B cell (primary cell): Measurements from ENCODE around the gene REN. TPM values are rescaled to one million over a fixed set of nuclear protein-coding genes. Genes with fewer than 3 reads are reported as not detected.

Experiments used
- ATAC-seq: fragments of 200-7000 bp; cut with Tn5 transposase; one replicate; pipeline ENCODE4 v1.10.0; 2021; ENCODE audit warnings: low read depth, mild to moderate bottlenecking, moderate number of reproducible peaks, moderate library complexity
- CTCF ChIA-PET: fragments of 350-600 bp; sonication (Branson Sonifier 250); formaldehyde crosslinking; loops from one replicate; lab custom pipeline; 2021; ENCODE audit warnings: antibody characterized with exemption, inconsistent platforms; lab: Charles Lee
- POLR2A ChIA-PET: fragments of 350-600 bp; sonication (Branson Sonifier 250); formaldehyde crosslinking; loops from one replicate; lab custom pipeline; 2021; ENCODE audit warnings: antibody characterized with exemption; lab: Charles Lee
- DNase-seq: peaks from one replicate; pipeline ENCODE4 v3.0.0; 2013
- H2AFZ ChIP-seq: 2 replicates; pipeline ENCODE4 v1.6.1; 2012; ENCODE audit warnings: mild to moderate bottlenecking, low read depth, low read length; ENCODE audit not compliant: insufficient read depth, poor library complexity, severe bottlenecking
- H3K27ac ChIP-seq, 2 donors: 1 replicate in 1 of 2; 2 replicates in 1 of 2; pipeline ENCODE4 v1.5.1; 2012 to 2013; ENCODE audit warnings: low read length in 2 of 2, mild to moderate bottlenecking in 2 of 2, moderate library complexity in 1 of 2
- H3K27me3 ChIP-seq, 4 experiments: fragments of 200-600 bp in 1 of 4; sonication (generic) in 1 of 4; replicated peaks in 1 of 4; 1 replicate in 2 of 4; 2 replicates in 2 of 4; pipeline versions ENCODE4 v1.6.1 to v1.7.0; 2013 to 2016; ENCODE audit warnings: low read length in 3 of 4, mild to moderate bottlenecking in 2 of 4, mixed read lengths in 1 of 4, moderate library complexity in 1 of 4; ENCODE audit not compliant: insufficient read depth in 4 of 4, control insufficient read depth in 3 of 4; ENCODE audit errors: control extremely low read depth in 1 of 4
- H3K36me3 ChIP-seq, 2 experiments: replicated peaks in 1 of 2; 1 replicate in 1 of 2; 2 replicates in 1 of 2; pipeline versions ENCODE4 v1.6.1 to v1.7.1; 2013; ENCODE audit warnings: low read length in 1 of 2; ENCODE audit not compliant: insufficient read depth in 2 of 2, control insufficient read depth in 1 of 2; ENCODE audit errors: control extremely low read depth in 1 of 2, extremely low read depth in 1 of 2
- H3K4me1 ChIP-seq, 2 donors: fragments of 200-600 bp in 1 of 2; sonication (generic) in 1 of 2; 1 replicate in 1 of 2; 2 replicates in 1 of 2; pipeline versions ENCODE4 v1.5.1 to v1.6.1; 2013 to 2017; ENCODE audit warnings: low read length in 2 of 2; ENCODE audit not compliant: control insufficient read depth in 2 of 2, insufficient read depth in 2 of 2
- H3K4me2 ChIP-seq: replicated peaks from 2 replicates; pipeline ENCODE3; 2012; ENCODE audit warnings: mild to moderate bottlenecking, low read depth, low read length; ENCODE audit not compliant: poor library complexity, severe bottlenecking
- H3K4me3 ChIP-seq, 5 experiments: fragments of 200-600 bp in 1 of 5; sonication (generic) in 1 of 5; 1 replicate in 3 of 5; 2 replicates in 2 of 5; pipeline versions ENCODE4 v1.5.1 to v1.7.0; 2011 to 2016; ENCODE audit warnings: low read length in 4 of 5, mild to moderate bottlenecking in 4 of 5, low read depth in 2 of 5, control low read depth in 1 of 5, moderate library complexity in 1 of 5; ENCODE audit not compliant: insufficient read depth in 1 of 5; ENCODE audit errors: control extremely low read depth in 1 of 5, extremely low read depth in 1 of 5
- H3K79me2 ChIP-seq: fragments of 200-600 bp; sonication (generic); one replicate; pipeline ENCODE4 v1.6.0; 2016; ENCODE audit warnings: low read length; ENCODE audit not compliant: control insufficient read depth, insufficient read depth
- H3K9ac ChIP-seq: fragments of 200-600 bp; sonication (generic); 2 replicates; pipeline ENCODE4 v1.6.1; 2017; ENCODE audit warnings: mild to moderate bottlenecking, low read length, moderate library complexity
- H3K9me3 ChIP-seq, 3 donors: one replicate each; pipeline versions ENCODE4 v1.6.1 to v1.7.1; 2013; ENCODE audit warnings: low read length in 2 of 3; ENCODE audit not compliant: control insufficient read depth in 2 of 3, insufficient read depth in 1 of 3; ENCODE audit errors: control extremely low read depth in 1 of 3
- H4K20me1 ChIP-seq: 2 replicates; pipeline ENCODE4 v1.6.0; 2012; ENCODE audit warnings: mild to moderate bottlenecking, low read length; ENCODE audit not compliant: insufficient read depth, control insufficient read depth, poor library complexity, severe bottlenecking
- H3K27ac Mint-ChIP-seq: one replicate; pipeline ENCODE4 v1.8.0; 2021; ENCODE audit warnings: mixed read lengths
- H3K27me3 Mint-ChIP-seq: one replicate; pipeline ENCODE4 v1.8.0; 2021; ENCODE audit warnings: mixed read lengths
- H3K4me1 Mint-ChIP-seq: one replicate; pipeline ENCODE4 v1.8.0; 2021; ENCODE audit warnings: mixed read lengths
- H3K4me3 Mint-ChIP-seq: one replicate; pipeline ENCODE4 v1.8.0; 2021; ENCODE audit warnings: mixed read lengths
- H3K9me3 Mint-ChIP-seq: one replicate; pipeline ENCODE4 v1.8.0; 2022; ENCODE audit warnings: mixed read lengths; ENCODE audit not compliant: insufficient read depth
- CTCF ChIP-seq: fragments of 200-600 bp; IDR thresholded peaks from one replicate; pipeline ENCODE4 v1.8.0; 2022; ENCODE audit warnings: antibody characterized with exemption, mild to moderate bottlenecking
- EZH2 ChIP-seq: IDR thresholded peaks from 2 replicates; pipeline ENCODE4 v1.6.1; 2012; ENCODE audit warnings: borderline replicate concordance, low read depth, mild to moderate bottlenecking, moderate library complexity, low read length; ENCODE audit not compliant: insufficient read depth, poor library complexity, severe bottlenecking
- WGBS: methylation state at CpG from one replicate; pipeline ENCODE4 v1.1.5; 2013; ENCODE audit warnings: missing lambda C conversion rate; ENCODE audit not compliant: insufficient coverage; 5-methylcytosine and 5-hydroxymethylcytosine counted together
- intact Hi-C: fragments of 100-400 bp; cut with micrococcal nuclease; formaldehyde crosslinking; loops from one replicate; pipeline ENCODE4 v1.10.0; 2022
- polyA plus RNA-seq: library from polyadenylated mRNA; depleted of rRNA; stranded (reverse); fragments of >200 nt; gene quantifications from 2 replicates; pipeline ENCODE4 v1.2.3, GENCODE V29; 2012
- total RNA-seq, 2 donors: library from RNA; stranded (reverse); fragments of 120-200 nt in 1 of 2; gene quantifications; 1 replicate in 1 of 2; 2 replicates in 1 of 2; pipeline versions ENCODE4 v1.2.3 to v1.2.4, GENCODE V29; 2013 to 2022

REN gene
- total and polyA plus RNA-seq, 2 donors (not counting 1 experiment from before 2014, with no cell fraction given), result not detected

GRCh38 chr1:204181116-204181515, 15.0 kb upstream of the REN start:
- Histone ChIP-seq H3K27ac (no peak overlapping the region), H3K4me2 (no peak overlapping the region), H3K9me3 (no peaks in the 10 kb centered on the region), H3K4me3 (no peak overlapping the region), H3K9ac (no peak overlapping the region), H3K27me3 (peaks cover 0 to 4% (median 2%) of the 10 kb centered on the region in 4 experiments), H3K4me1 (no peaks in the 10 kb centered on the region), H2AFZ (no peak overlapping the region), H4K20me1 (no peaks in the 10 kb centered on the region), H3K79me2 (no peaks in the 10 kb centered on the region), H3K36me3 (no peaks in the 10 kb centered on the region)
- ChIA-PET POLR2A (no interaction called here), CTCF (no interaction called here)
- no peak for TF ChIP-seq CTCF
- TF ChIP-seq EZH2, result no peak
- DNase-seq (no peak), ATAC-seq (no peak)
- H3K27me3 Mint-ChIP-seq, result peaks cover 6% of the 10 kb centered on the region
- WGBS, result 86% methylated on average over 1 of the region's 1 CpG
- H3K4me1 Mint-ChIP-seq, result no peaks in the 10 kb centered on the region
- intact Hi-C loops, result no loop called here
- H3K4me3 Mint-ChIP-seq, result no peak overlapping the region
- no peak overlapping the region for H3K27ac Mint-ChIP-seq
- H3K9me3 Mint-ChIP-seq, result no peaks in the 10 kb centered on the region

DNA sequence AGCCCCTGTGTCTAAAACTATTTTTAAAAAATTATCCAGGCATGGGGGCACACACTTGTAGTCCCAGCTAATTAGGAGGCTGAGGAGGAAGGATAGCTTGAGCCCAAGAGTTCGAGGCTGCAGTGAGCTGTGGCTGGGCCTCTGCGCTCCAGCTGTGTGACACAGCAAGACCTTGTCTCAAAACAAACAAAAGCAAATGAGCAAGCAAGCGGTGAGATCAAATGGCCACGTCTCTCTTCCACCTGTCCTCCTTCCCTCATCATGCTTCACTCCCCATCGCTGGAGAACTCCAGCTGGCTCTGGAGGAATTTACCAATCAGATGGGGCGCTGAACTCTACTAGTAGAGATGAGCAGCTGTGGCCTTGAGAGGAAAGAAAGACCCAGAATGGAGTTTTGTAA, 14.0 kb upstream of the REN start:
- Histone ChIP-seq H3K27me3 (peaks cover 0 to 4% (median 0%) of the 10 kb centered on the region in 4 experiments), H3K9ac (no peak overlapping the region), H3K4me3 (no peak overlapping the region), H3K4me1 (no peaks in the 10 kb centered on the region), H3K9me3 (no peaks in the 10 kb centered on the region), H4K20me1 (no peaks in the 10 kb centered on the region), H3K27ac (no peak overlapping the region), H3K79me2 (no peaks in the 10 kb centered on the region), H3K36me3 (no peaks in the 10 kb centered on the region), H3K4me2 (no peak overlapping the region), H2AFZ (no peak overlapping the region)
- no peak for DNase-seq
- CTCF ChIA-PET, result no interaction called here
- H3K27me3 Mint-ChIP-seq, result peaks cover 6% of the 10 kb centered on the region
- no peak overlapping the region for H3K27ac Mint-ChIP-seq
- POLR2A ChIA-PET, result no interaction called here
- no peak for TF ChIP-seq EZH2
- TF ChIP-seq CTCF, result no peak
- intact Hi-C loops, result no loop called here
- no peaks in the 10 kb centered on the region for H3K4me1 Mint-ChIP-seq
- H3K9me3 Mint-ChIP-seq, result no peaks in the 10 kb centered on the region
- H3K4me3 Mint-ChIP-seq, result no peak overlapping the region
- ATAC-seq, result no peak
- 88% methylated on average over 4 of the region's 6 CpGs for WGBS
